Muscle layer of duodenum (tissue), 2 donors: ENCODE data around the gene ITPR2.
"Not testable (repeated sequence)": the region's sequence is repeated elsewhere in the genome, so short reads cannot be mapped to it uniquely, and the experiment has no call there.

Source experiments
- H3K27ac ChIP-seq: one replicate; pipeline ENCODE4 v1.7.0; 2013; ENCODE audit warnings: mild to moderate bottlenecking, low read length
- H3K27me3 ChIP-seq: one replicate; pipeline ENCODE4 v1.7.0; 2013; ENCODE audit warnings: low read depth, mild to moderate bottlenecking, control low read depth, low read length
- H3K36me3 ChIP-seq, 2 donors: one replicate each; pipeline ENCODE4 v1.7.0; 2013; ENCODE audit warnings: low read length in 2 of 2, control low read depth in 1 of 2, mild to moderate bottlenecking in 1 of 2; ENCODE audit not compliant: insufficient read depth in 2 of 2, control insufficient read depth in 1 of 2
- H3K4me1 ChIP-seq, 2 donors: one replicate each; pipeline ENCODE4 v1.7.0; 2013; ENCODE audit warnings: low read length in 2 of 2, mild to moderate bottlenecking in 2 of 2, control low read depth in 1 of 2, moderate library complexity in 1 of 2; ENCODE audit not compliant: insufficient read depth in 2 of 2, control insufficient read depth in 1 of 2
- H3K4me3 ChIP-seq, 2 donors: one replicate each; pipeline ENCODE4 v1.7.0; 2013; ENCODE audit warnings: low read length in 2 of 2, low read depth in 1 of 2, mild to moderate bottlenecking in 1 of 2
- H3K9me3 ChIP-seq, 2 donors: one replicate each; pipeline ENCODE4 v1.7.0; 2013; ENCODE audit warnings: low read length in 2 of 2, control low read depth in 1 of 2, mild to moderate bottlenecking in 1 of 2; ENCODE audit not compliant: control insufficient read depth in 1 of 2
- donor health status: healthy.

The ITPR2 gene

DNA sequence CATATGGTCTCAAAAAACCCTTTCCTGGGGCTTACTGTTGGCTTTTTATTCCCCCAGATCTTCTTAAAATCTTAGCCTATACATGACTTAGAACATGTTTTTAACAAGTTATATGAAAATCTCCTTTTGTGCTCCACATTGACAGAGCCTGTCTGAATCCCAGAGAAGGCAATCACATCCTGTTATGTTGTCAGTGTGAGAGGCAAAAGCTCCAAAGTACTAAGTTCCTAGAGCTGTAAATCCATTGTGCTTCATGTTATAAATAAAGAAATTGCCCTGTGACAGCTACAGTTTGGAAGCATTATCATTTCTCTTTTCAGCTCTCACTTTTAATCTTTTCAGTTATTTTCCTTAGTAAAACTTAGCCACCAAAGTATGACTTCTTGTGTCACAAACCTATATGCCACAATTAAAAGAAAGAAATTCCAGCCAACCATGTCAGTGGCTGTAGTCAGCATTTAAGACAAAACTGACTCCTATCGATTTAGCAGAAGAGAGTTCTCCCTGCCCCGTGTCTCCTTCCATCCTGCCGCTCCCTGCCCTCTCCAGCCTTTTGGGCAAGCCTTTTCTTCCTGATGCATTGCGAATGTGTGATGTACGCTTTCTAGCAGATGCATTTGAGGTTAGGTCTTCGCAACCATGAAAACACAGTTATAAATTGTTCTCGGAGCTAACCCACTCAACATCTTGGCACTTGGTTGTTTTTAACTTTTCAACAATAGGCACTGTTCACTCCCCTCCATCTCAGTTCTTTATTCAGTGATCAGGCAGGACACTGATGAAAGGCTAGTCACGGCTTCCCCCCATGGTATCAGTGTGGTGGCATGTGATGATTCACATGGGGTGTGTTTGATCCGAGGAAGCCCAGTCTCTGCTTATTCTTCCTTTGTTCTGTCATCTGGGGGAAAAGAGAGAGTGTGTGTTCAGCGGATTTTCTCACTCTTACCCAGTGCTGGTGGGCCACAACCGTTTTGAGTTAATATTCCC lies 494.1 kb downstream of the ITPR2 start:
- Histone ChIP-seq H3K4me3 (no peak overlapping the region), H3K27ac (no peak overlapping the region), H3K4me1 (no peaks in the 10 kb centered on the region), H3K36me3 (peaks cover 7 to 16% of the 10 kb centered on the region in 2 donors), H3K27me3 (no peaks in the 10 kb centered on the region), H3K9me3 (no peaks in the 10 kb centered on the region)

DNA sequence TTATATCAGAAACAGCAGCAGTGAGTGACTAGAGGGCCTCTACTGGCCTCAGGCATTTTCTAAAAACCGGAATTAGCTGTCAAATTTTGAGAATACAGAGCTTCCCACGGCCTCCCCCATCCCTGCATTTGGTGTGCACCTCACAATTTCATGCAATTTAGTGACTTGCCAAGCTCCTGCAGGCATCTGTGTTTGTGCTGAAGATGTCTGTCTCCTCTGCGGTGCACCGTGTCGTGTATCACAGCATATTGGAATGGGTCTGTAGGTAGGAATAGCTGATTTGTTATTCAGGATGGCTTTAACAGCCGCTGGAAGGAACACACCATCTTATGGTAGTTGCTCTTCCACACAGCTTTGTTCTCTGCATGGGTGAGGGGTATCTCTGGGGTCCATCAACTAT lies 497.3 kb downstream of the ITPR2 start:
- peaks cover 7 to 16% of the 10 kb centered on the region in 2 donors for H3K36me3 ChIP-seq
- H3K27me3 ChIP-seq, result no peaks in the 10 kb centered on the region
- H3K4me3 ChIP-seq, result no peak overlapping the region
- H3K9me3 ChIP-seq, result no peaks in the 10 kb centered on the region
- no peaks in the 10 kb centered on the region for H3K4me1 ChIP-seq
- H3K27ac ChIP-seq, result no peak overlapping the region

DNA sequence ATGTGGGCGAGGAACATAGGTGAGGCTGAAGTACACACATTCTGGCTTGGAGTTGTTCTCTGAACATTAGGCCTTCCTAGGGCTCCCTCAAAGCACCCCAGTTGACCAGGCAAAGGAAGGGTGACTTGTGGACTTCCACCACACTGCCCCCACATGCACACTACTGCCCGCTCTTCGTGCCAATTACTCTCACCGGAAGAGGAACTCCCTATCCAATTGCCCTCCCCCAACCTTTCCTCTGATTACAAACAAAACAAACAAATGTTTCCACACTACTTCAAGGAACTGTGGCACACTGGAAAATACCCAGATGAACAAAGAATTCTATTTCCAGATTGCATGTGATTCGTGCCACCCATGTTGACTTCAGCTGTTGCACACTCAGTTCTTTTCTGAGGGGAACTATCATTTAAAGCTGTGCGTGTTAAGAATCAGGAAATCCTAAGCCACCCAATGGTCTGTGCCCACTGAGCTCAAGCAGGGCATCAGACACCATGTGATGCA lies 498.3 kb downstream of the ITPR2 start:
- Histone ChIP-seq H3K4me1 (no peaks in the 10 kb centered on the region), H3K4me3 (no peak overlapping the region), H3K9me3 (no peaks in the 10 kb centered on the region), H3K36me3 (peaks cover 0 to 10% of the 10 kb centered on the region in 2 donors), H3K27me3 (no peaks in the 10 kb centered on the region), H3K27ac (no peak overlapping the region)

DNA sequence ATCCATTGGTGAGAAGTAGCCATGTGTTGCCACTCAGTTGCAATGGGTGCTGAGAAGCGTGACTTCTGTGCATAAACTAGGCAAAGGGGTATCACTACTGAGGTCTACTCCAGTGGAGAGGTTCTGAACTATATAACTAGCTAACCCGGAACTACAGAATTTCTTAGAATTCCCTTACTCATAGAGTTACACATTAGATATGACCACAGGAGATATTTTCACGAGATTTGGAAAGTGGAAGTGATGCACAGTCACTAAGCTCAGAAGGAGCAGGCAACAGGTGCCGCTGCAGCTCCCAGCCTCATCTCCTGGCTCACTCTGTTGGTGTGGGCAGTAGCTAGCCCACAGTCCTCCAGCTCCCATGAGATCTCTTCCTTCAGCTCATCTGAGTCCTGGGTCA lies 501.0 kb downstream of the ITPR2 start:
- H3K27me3 ChIP-seq, result no peaks in the 10 kb centered on the region
- H3K4me1 ChIP-seq, result no peaks in the 10 kb centered on the region
- no peaks in the 10 kb centered on the region for H3K36me3 ChIP-seq
- H3K9me3 ChIP-seq, result no peaks in the 10 kb centered on the region
- no peak overlapping the region for H3K4me3 ChIP-seq
- H3K27ac ChIP-seq, result no peak overlapping the region

DNA sequence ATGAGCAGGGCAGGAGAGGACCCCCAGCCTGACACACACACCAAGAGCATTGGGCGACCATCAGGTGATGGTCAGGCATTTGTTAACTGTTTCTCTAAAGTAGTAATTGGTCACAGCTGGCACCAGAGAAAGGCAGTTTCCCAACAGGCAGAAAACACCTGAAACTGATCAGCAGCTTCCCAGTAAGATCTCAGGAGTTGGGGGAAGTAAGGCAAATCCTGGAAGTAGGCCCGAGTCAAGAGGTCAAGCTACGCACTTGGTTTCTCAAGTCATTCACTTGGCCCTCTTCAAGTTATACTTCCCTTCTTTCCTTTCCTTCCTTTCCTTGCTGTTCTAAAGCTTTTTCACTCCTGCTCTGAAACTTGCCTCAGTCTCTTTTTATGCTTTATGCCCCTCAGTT lies 501.9 kb downstream of the ITPR2 start:
- Histone ChIP-seq H3K36me3 (no peaks in the 10 kb centered on the region), H3K27ac (no peak overlapping the region), H3K4me1 (no peaks in the 10 kb centered on the region), H3K27me3 (no peaks in the 10 kb centered on the region), H3K9me3 (no peaks in the 10 kb centered on the region), H3K4me3 (no peak overlapping the region)

DNA sequence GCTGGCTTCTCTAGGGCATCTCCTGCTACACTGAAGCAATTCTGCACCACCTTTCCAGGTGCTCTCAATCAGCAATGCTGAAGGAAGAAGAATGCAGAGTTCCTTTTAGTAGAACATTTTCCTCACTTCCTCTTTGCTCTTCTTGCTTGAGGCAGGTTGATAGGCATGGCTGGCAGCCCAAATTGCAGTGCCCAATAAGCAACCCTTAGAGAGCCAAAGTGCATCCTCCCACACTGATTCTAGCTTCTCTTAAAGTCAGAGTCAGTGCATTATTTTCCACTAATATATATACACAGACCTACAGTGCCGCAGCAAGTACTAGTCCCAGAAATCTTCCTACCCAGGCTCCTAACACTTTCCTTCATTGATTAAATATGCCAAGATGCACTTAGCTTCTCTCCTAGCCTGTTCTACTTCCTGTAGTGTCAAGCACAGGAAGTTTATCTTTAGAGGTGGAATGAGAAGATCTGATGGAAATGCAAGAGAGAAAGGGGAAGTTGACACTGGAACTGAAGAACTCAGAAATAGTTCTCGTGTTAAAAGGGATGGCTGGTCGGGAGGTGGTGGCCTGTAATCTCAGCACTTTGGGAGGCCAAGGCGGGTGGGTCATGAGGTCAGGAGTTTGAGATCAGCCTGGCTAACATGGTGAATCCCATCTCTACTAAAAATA lies 504.9 kb downstream of the ITPR2 start:
- Histone ChIP-seq H3K4me1 (no peaks in the 10 kb centered on the region), H3K9me3 (no peaks in the 10 kb centered on the region), H3K27ac (no peak overlapping the region), H3K27me3 (no peaks in the 10 kb centered on the region), H3K36me3 (no peaks in the 10 kb centered on the region), H3K4me3 (no peak overlapping the region)

DNA sequence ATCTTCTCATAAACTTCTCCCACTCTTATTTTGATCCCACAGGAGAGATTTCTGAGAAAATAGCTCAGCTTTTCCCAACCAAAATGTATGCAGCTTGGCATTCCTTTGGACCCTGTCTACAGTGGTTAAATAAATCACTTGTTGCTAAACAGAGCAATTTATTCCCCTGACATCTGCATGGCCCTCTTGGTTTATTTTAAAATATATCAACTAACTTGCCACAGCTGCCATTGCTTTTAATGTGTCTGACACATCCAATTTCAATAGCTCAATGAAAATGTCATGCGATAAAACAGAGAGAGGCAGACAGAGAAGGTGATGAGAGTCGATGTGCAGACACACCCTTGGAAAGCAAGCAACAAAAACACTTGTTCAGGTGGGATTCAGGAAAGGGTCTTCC lies 509.3 kb downstream of the ITPR2 start:
- no peaks in the 10 kb centered on the region for H3K36me3 ChIP-seq
- no peak overlapping the region for H3K27ac ChIP-seq
- H3K4me1 ChIP-seq, result peaks cover 0 to 1% of the 10 kb centered on the region in 2 donors
- no peak overlapping the region for H3K4me3 ChIP-seq
- H3K27me3 ChIP-seq, result no peaks in the 10 kb centered on the region
- H3K9me3 ChIP-seq, result no peaks in the 10 kb centered on the region

DNA sequence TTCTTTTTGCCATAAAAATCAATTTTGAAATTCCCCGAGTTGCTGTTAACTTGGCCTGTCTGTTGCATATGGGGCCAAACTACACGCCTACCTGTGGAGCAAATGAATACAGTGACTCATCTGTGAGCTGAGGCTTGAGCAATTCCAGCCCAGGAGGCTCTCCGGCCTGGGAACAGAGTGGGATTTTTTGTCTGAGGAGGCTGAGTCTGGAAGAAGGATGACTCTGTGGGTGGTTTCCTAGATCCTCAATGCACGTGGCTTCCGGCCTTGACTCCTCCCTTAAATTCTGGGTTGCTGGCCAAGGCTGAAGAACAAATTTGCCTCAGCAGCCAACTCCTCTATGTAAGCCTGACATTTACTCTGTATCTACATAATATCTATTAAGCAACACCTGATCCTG lies 513.5 kb downstream of the ITPR2 start:
- Histone ChIP-seq H3K4me3 (no peak overlapping the region), H3K27me3 (no peaks in the 10 kb centered on the region), H3K36me3 (peaks cover 0 to 3% of the 10 kb centered on the region in 2 donors), H3K27ac (peak overlapping the region; percentile 10), H3K4me1 (peaks cover 0 to 11% of the 10 kb centered on the region in 2 donors), H3K9me3 (no peaks in the 10 kb centered on the region)

DNA sequence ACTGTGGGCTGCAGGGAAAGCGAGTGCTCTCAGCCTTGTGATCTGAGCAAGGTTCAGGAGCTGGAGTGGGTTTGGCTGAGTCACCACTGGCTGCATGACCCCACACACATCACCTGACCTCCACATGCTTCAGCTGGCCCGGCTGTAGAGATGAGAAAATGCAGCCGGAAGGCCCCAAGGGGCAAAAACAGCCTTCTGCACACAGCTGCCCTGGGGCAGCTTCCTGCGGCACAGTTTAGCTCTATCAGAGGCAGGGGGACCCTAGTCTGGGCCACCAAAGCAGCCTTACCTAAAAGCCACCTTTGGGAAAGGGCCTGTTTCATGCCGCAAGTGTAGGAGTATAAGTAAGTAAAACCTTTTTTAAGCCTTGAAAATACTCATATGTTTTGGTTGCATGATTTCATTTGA lies 514.3 kb downstream of the ITPR2 start:
- Histone ChIP-seq H3K4me1 (peaks cover 0 to 11% of the 10 kb centered on the region in 2 donors), H3K9me3 (no peaks in the 10 kb centered on the region), H3K27ac (no peak overlapping the region), H3K27me3 (no peaks in the 10 kb centered on the region), H3K4me3 (no peak overlapping the region), H3K36me3 (peaks cover 0 to 3% of the 10 kb centered on the region in 2 donors)

DNA sequence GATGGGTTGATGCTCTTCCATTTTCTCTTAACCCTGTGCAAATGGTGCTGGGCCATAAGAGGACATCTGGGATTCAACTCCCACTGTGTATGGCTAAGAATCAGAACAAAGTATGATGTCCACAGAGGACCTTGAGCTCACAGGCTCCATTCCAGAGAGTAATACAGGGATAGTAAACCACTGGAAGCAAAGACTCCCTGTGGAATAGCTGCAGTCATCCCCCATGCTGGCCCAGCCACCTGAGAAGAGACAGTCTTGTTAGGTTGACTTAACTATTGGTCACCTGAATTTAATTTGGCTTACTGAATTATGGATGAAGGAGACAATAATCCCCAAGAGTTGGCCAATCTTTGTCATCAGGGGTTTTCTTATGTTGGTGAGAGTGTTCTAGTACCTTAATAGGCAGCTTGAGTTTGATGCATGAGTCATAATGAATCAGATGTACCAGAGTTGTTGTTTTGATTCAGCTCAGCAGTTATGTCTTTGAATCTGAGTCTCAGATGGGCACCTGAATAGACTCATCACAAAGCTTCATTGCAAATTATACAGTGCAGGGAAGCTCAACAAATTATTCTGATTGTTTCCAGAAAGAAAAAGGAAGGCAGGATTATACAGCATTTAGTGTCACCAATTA lies 514.9 kb downstream of the ITPR2 start:
- no peak overlapping the region for H3K27ac ChIP-seq
- H3K36me3 ChIP-seq, result peaks cover 0 to 3% of the 10 kb centered on the region in 2 donors
- H3K4me3 ChIP-seq, result no peak overlapping the region
- no peaks in the 10 kb centered on the region for H3K9me3 ChIP-seq
- H3K4me1 ChIP-seq, result peaks cover 0 to 11% of the 10 kb centered on the region in 2 donors
- H3K27me3 ChIP-seq, result no peaks in the 10 kb centered on the region

DNA sequence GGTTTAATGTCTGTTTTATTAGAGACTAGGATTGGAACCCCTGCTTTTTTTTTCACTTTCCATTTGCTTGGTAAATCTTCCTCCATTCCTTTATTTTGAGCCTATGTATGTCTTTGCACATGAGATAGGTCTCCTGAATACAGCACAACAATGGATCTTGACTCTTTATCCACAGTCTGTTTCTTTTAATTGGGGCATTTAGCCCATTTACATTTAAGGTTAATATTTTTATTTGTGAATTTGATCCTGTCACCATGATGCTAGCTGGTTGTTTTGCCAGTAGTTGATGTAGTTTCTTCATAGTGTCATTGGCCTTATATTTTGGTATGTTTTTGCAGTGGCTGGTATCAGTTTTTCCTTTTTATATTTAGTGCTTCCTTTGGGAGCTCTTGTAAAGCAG lies 518.9 kb downstream of the ITPR2 start:
- H3K27me3 ChIP-seq, H3K36me3 ChIP-seq, H3K4me3 ChIP-seq, H3K27ac ChIP-seq, H3K9me3 ChIP-seq: not testable (repeated sequence)
- H3K4me1 ChIP-seq, result peaks cover 0 to 11% of the 10 kb centered on the region in 2 donors
